SK-N-SH treated with all-trans-retinoic acid at 6 μM for 48 hours (cell line): ENCODE measurements around the gene MUC5B.

Experiments used
- ATAC-seq: fragments of 200-7000 bp; cut with Tn5 transposase; 3 replicates; pipeline ENCODE4 v1.9.1; 2020; ENCODE audit warnings: mild to moderate bottlenecking, moderate library complexity
- ARNTL ChIP-seq: fragments of 450-650 bp; formaldehyde crosslinking; IDR thresholded peaks from 2 replicates; pipeline ENCODE4 v1.5.0; 2020; ENCODE audit warnings: low read depth, mild to moderate bottlenecking, moderate library complexity, borderline replicate concordance
- BACH2 ChIP-seq: fragments of 250-450 bp; sonication (Bioruptor Pico); IDR thresholded peaks from 2 replicates; pipeline ENCODE4 v1.9.0; 2021; ENCODE audit warnings: mild to moderate bottlenecking, borderline replicate concordance
- CSDC2 ChIP-seq: fragments of 250-450 bp; sonication (Bioruptor Pico); IDR thresholded peaks from 2 replicates; pipeline ENCODE4 v1.5.0; 2020; ENCODE audit warnings: mild to moderate bottlenecking, moderate library complexity
- ESRRG ChIP-seq: fragments of 250-450 bp; sonication (Bioruptor Pico); IDR thresholded peaks from 2 replicates; pipeline ENCODE4 v1.6.1; 2021; ENCODE audit warnings: mild to moderate bottlenecking
- GLIS3 ChIP-seq: fragments of 250-450 bp; sonication (Bioruptor Pico); IDR thresholded peaks from 2 replicates; pipeline ENCODE4 v1.5.0; 2020; ENCODE audit warnings: mild to moderate bottlenecking, moderate library complexity
- ISL1 ChIP-seq: fragments of 250-450 bp; sonication (Bioruptor Pico); IDR thresholded peaks from 2 replicates; pipeline ENCODE4 v2.1.2; 2022; ENCODE audit warnings: mild to moderate bottlenecking, moderate library complexity
- OSR1 ChIP-seq: fragments of 250-450 bp; sonication (Bioruptor Pico); IDR thresholded peaks from 2 replicates; pipeline ENCODE4 v1.8.0; 2022; ENCODE audit warnings: moderate library complexity, mild to moderate bottlenecking, inconsistent platforms
- PPARA ChIP-seq: fragments of 250-450 bp; sonication (Bioruptor Pico); IDR thresholded peaks from 2 replicates; pipeline ENCODE4 v1.5.0; 2020; ENCODE audit warnings: mild to moderate bottlenecking, borderline replicate concordance
- RARB ChIP-seq: fragments of 250-450 bp; sonication (Bioruptor Pico); IDR thresholded peaks from 2 replicates; pipeline ENCODE4 v1.8.0; 2021; ENCODE audit warnings: mild to moderate bottlenecking, moderate library complexity
- SNAI2 ChIP-seq: fragments of 250-450 bp; sonication (Bioruptor Pico); IDR thresholded peaks from 2 replicates; pipeline ENCODE4 v1.5.0; 2020; ENCODE audit warnings: mild to moderate bottlenecking, moderate library complexity
- TCF4 ChIP-seq: fragments of 250-450 bp; sonication (Bioruptor Pico); IDR thresholded peaks from 2 replicates; pipeline ENCODE4 v1.8.0; 2021; ENCODE audit warnings: mild to moderate bottlenecking, moderate library complexity, borderline replicate concordance
- TOX ChIP-seq: fragments of 250-450 bp; sonication (Bioruptor Pico); IDR thresholded peaks from 2 replicates; pipeline ENCODE4 v1.8.0; 2021; ENCODE audit warnings: mild to moderate bottlenecking, moderate library complexity, borderline replicate concordance
- ZC3H10 ChIP-seq: fragments of 250-450 bp; sonication (Bioruptor Pico); IDR thresholded peaks from 2 replicates; pipeline ENCODE4 v1.5.1; 2021; ENCODE audit warnings: mild to moderate bottlenecking, moderate library complexity
- ZFP3 ChIP-seq: fragments of 250-450 bp; sonication (Bioruptor Pico); IDR thresholded peaks from 2 replicates; pipeline ENCODE4 v1.5.0; 2020; ENCODE audit warnings: mild to moderate bottlenecking, moderate library complexity
- ZFP30 ChIP-seq: fragments of 450-650 bp; formaldehyde crosslinking; IDR thresholded peaks from 2 replicates; pipeline ENCODE4 v1.5.0; 2022; ENCODE audit warnings: mild to moderate bottlenecking, moderate library complexity
- ZNF565 ChIP-seq: fragments of 450-650 bp; formaldehyde crosslinking; conservative IDR thresholded peaks from 2 replicates; pipeline ENCODE4 v1.5.0; 2020; ENCODE audit warnings: low read depth, mild to moderate bottlenecking, moderate library complexity
- ZNF70 ChIP-seq: fragments of 450-650 bp; formaldehyde crosslinking; IDR thresholded peaks from 2 replicates; pipeline ENCODE4 v1.5.0; 2020; ENCODE audit warnings: mild to moderate bottlenecking, moderate library complexity
- ZNF8 ChIP-seq: fragments of 450-650 bp; formaldehyde crosslinking; IDR thresholded peaks from 2 replicates; pipeline ENCODE4 v1.5.0; 2020; ENCODE audit warnings: mild to moderate bottlenecking, moderate library complexity
- TF ChIP-seq, protein P1 (sequence below): fragments of 250-450 bp; sonication (Bioruptor Pico); IDR thresholded peaks from 2 replicates; pipeline ENCODE4 v1.8.0; 2021; ENCODE audit warnings: low read depth, mild to moderate bottlenecking, moderate library complexity, borderline replicate concordance
- TF ChIP-seq, protein P2 (sequence below): fragments of 250-450 bp; sonication (Bioruptor Pico); IDR thresholded peaks from 2 replicates; pipeline ENCODE4 v1.8.0; 2020; ENCODE audit warnings: mild to moderate bottlenecking, moderate library complexity, borderline replicate concordance
- TF ChIP-seq, protein P3 (sequence below): fragments of 250-450 bp; sonication (Bioruptor Pico); IDR thresholded peaks from 2 replicates; pipeline ENCODE4 v1.5.1; 2021; ENCODE audit warnings: mild to moderate bottlenecking, moderate library complexity

MUC5B gene

DNA sequence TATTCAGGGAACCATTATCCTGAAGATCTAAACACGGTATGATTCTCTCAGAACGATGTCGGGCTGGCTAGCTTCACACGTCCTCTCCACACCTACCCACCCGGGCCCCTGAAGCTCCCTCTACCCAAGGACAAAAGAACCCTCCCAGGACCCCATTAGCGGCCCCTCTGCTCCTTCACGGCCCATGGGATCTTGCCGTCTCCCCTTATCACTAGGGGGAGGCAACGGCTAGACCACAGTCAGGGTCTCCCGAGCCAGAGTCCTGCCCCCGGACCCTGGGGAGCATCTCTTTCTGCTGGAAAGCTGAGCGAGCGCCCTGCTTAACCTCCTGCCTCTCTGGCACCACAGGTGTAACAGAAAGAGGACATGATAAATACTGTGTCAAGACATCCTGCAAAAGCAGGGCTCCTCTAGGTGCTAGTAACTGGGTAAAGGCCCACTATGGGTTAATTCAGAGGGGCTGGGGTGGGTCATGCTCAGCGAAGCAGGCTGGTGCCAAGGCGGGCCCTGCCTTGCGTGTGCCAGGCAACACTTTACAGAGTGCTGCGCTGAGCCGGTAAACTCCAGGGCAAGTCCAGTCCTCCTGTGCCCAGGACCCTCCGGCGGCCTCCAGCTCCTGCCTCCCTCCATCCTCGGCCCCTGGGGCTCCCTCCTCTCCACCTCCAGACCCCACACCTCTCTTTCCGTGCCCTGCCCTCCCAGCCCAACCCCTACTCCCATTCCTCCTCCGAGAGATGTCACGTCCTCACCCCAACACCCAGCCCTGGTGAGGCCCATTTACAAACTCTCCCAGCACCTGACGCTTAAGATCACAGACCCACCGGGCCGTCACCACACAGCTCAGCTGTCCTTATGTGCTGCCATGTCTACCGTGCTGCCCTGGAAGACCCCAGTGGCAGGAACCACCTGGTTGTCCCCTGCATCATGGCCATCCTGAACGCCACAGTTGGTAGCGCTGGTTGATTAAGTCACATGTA lies 83.6 kb downstream of the MUC5B start:
- ATAC-seq: no peak
- TF ChIP-seq ZNF8 (CRISPR knock-in tag) (no peak), SNAI2 (CRISPR knock-in tag) (no peak)
- TF ChIP-seq, protein P1, sequence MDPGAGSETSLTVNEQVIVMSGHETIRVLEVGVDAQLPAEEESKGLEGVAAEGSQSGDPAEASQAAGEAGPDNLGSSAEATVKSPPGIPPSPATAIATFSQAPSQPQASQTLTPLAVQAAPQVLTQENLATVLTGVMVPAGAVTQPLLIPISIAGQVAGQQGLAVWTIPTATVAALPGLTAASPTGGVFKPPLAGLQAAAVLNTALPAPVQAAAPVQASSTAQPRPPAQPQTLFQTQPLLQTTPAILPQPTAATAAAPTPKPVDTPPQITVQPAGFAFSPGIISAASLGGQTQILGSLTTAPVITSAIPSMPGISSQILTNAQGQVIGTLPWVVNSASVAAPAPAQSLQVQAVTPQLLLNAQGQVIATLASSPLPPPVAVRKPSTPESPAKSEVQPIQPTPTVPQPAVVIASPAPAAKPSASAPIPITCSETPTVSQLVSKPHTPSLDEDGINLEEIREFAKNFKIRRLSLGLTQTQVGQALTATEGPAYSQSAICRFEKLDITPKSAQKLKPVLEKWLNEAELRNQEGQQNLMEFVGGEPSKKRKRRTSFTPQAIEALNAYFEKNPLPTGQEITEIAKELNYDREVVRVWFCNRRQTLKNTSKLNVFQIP (CRISPR knock-in tag): no peak
- TF ChIP-seq, protein P2, sequence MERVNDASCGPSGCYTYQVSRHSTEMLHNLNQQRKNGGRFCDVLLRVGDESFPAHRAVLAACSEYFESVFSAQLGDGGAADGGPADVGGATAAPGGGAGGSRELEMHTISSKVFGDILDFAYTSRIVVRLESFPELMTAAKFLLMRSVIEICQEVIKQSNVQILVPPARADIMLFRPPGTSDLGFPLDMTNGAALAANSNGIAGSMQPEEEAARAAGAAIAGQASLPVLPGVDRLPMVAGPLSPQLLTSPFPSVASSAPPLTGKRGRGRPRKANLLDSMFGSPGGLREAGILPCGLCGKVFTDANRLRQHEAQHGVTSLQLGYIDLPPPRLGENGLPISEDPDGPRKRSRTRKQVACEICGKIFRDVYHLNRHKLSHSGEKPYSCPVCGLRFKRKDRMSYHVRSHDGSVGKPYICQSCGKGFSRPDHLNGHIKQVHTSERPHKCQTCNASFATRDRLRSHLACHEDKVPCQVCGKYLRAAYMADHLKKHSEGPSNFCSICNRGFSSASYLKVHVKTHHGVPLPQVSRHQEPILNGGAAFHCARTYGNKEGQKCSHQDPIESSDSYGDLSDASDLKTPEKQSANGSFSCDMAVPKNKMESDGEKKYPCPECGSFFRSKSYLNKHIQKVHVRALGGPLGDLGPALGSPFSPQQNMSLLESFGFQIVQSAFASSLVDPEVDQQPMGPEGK (CRISPR knock-in tag): no peak

DNA sequence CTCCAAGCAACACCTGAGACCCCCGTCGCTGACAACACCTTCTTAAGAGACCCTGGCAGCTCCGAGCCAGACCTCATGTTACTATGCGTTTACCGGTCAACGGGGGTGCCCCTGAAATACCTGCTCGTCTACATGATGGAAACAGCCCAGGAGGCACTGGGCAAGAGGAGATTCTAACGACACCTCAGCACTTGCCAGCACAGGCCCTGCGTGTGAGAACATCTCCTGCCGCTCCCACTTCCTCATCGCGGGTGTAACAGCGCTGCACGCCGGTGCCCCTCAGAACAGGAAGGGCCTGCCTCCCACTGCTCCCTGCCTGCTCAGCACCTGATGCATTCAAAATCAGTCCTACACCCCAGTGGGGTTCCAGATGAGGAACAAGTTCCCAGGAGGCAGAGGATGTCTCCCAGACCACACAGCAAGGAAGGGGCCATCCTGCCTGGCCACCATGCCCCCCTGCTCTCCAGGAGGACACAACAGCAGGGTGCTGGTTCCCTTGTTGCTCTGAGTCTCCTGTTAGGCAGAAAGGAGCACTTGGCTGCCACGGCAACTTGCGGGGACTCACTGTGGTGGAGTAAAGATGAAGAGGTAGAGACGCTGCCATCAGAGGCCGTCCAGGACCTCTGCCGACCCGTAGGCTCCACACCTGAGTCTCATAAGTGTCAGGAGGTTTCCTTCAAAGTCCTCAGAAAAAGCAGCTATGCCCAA lies 84.5 kb downstream of the MUC5B start:
- ATAC-seq: no peak
- TF ChIP-seq ZFP30 (CRISPR knock-in tag): no peak
- TF ChIP-seq ESRRG (CRISPR knock-in tag): no peak
- no peak for TF ChIP-seq BACH2 (CRISPR knock-in tag)
- no peak for TF ChIP-seq TCF4 (CRISPR knock-in tag)
- no peak for TF ChIP-seq PPARA (CRISPR knock-in tag)
- TF ChIP-seq, protein P1 (CRISPR knock-in tag): no peak
- no peak for TF ChIP-seq RARB (CRISPR knock-in tag)
- no peak for TF ChIP-seq ZNF565
- TF ChIP-seq CSDC2 (CRISPR knock-in tag): no peak
- TF ChIP-seq TOX: no peak
- TF ChIP-seq GLIS3 (CRISPR knock-in tag): no peak
- no peak for TF ChIP-seq ZNF8 (CRISPR knock-in tag)
- no peak for TF ChIP-seq ISL1 (CRISPR knock-in tag)
- TF ChIP-seq ARNTL (CRISPR knock-in tag): no peak
- TF ChIP-seq ZNF70: no peak
- TF ChIP-seq, protein P2 (CRISPR knock-in tag): no peak
- TF ChIP-seq, protein P3, sequence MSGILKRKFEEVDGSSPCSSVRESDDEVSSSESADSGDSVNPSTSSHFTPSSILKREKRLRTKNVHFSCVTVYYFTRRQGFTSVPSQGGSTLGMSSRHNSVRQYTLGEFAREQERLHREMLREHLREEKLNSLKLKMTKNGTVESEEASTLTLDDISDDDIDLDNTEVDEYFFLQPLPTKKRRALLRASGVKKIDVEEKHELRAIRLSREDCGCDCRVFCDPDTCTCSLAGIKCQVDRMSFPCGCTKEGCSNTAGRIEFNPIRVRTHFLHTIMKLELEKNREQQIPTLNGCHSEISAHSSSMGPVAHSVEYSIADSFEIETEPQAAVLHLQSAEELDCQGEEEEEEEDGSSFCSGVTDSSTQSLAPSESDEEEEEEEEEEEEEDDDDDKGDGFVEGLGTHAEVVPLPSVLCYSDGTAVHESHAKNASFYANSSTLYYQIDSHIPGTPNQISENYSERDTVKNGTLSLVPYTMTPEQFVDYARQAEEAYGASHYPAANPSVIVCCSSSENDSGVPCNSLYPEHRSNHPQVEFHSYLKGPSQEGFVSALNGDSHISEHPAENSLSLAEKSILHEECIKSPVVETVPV (CRISPR knock-in tag): no peak
- no peak for TF ChIP-seq ZC3H10 (CRISPR knock-in tag)
- TF ChIP-seq ZFP3: no peak
- TF ChIP-seq OSR1 (CRISPR knock-in tag): no peak
